ENCODE results near the gene AP3B2.

DNA sequence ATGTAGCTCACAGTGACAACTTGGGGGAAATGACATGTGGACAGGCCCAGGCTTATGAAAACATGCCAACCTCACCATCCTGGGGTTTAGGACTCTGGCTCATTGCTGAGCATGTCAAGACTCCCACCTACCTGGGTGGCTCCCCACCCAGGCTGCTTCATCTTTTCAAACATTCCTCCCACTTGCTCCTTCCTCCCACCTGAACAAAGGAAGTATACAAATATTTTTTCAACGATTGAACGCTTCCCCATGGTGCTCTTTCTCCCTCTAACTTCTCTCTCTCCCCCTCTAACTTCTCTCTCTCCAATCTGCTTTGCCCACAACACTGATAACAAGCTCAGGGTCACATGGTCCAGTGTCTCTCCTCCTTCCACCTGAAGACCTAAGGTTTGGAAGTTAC, 34.8 kb downstream of the AP3B2 start:
- TF ChIP-seq POLR2A (IDR thresholded peaks at IDR 0.05; ENCODE audit: low read depth, low read length) (no peak), CTCF (IDR thresholded peaks at IDR 0.05; ENCODE audit: extremely low read depth in 1 of 2, insufficient read depth in 1 of 2, low read depth in 1 of 2, low read length in 2 of 2) (no peak), EZH2 (IDR thresholded peaks at IDR 0.05; ENCODE audit: borderline replicate concordance, low read depth, low read length, severe bottlenecking) (no peak), POLR2AphosphoS5 (IDR thresholded peaks at IDR 0.05; ENCODE audit: insufficient read depth, low read depth, low read length) (no peak)
